H9 (cell line): ENCODE measurements around the gene ZBTB17. TPM values are rescaled to one million over a fixed set of nuclear protein-coding genes. Genes with fewer than 3 reads are reported as not detected.
"Not testable (repeated sequence)": the region's sequence is repeated elsewhere in the genome, so short reads cannot be mapped to it uniquely, and the experiment has no call there.

Experiments used
- DNase-seq: peaks from one replicate; pipeline ENCODE4 v3.0.0-alpha.2; 2017
- H2AFZ ChIP-seq: one replicate; pipeline ENCODE4 v1.6.1; 2013; ENCODE audit warnings: mild to moderate bottlenecking, low read length, control low read depth, moderate library complexity
- H2AK5ac ChIP-seq: 2 replicates; pipeline ENCODE4 v1.6.1; 2013; ENCODE audit warnings: low read length, control low read depth, mixed read lengths; ENCODE audit not compliant: insufficient read length
- H2BK120ac ChIP-seq: one replicate; pipeline ENCODE4 v1.6.1; 2013; ENCODE audit warnings: low read depth, mild to moderate bottlenecking, low read length, control low read depth, inconsistent platforms; ENCODE audit not compliant: poor library complexity, severe bottlenecking
- H2BK12ac ChIP-seq: 2 replicates; pipeline ENCODE4 v1.6.1; 2013; ENCODE audit warnings: low read length, control low read depth, mixed read lengths, low read depth; ENCODE audit not compliant: insufficient read length
- H2BK15ac ChIP-seq: 2 replicates; pipeline ENCODE4 v1.6.1; 2013; ENCODE audit warnings: low read depth, low read length, control low read depth
- H2BK20ac ChIP-seq: one replicate; pipeline ENCODE4 v1.6.1; 2013; ENCODE audit warnings: low read depth, mild to moderate bottlenecking, low read length, control low read depth, inconsistent platforms; ENCODE audit not compliant: poor library complexity, severe bottlenecking
- H2BK5ac ChIP-seq: 2 replicates; pipeline ENCODE4 v1.6.1; 2013; ENCODE audit warnings: low read length, control low read depth, mixed read lengths; ENCODE audit not compliant: insufficient read length
- H3K14ac ChIP-seq: 2 replicates; pipeline ENCODE4 v1.6.1; 2013; ENCODE audit warnings: low read length, control low read depth; ENCODE audit not compliant: insufficient read depth
- H3K18ac ChIP-seq: 2 replicates; pipeline ENCODE4 v1.6.1; 2013; ENCODE audit warnings: low read depth, mild to moderate bottlenecking, mixed read lengths, low read length, control low read depth; ENCODE audit not compliant: insufficient read length
- H3K23ac ChIP-seq: 2 replicates; pipeline ENCODE4 v1.6.1; 2013; ENCODE audit warnings: low read length, control low read depth, mixed read lengths, low read depth; ENCODE audit not compliant: insufficient read length
- H3K23me2 ChIP-seq: 2 replicates; pipeline ENCODE4 v1.6.1; 2013; ENCODE audit warnings: low read depth, mild to moderate bottlenecking, mixed read lengths, low read length, control low read depth; ENCODE audit not compliant: insufficient read length, poor library complexity, severe bottlenecking
- H3K27ac ChIP-seq: 2 replicates; pipeline ENCODE4 v1.5.1; 2013; ENCODE audit warnings: low read length, control low read depth, mixed read lengths, low read depth; ENCODE audit not compliant: insufficient read length
- H3K27me3 ChIP-seq: 2 replicates; pipeline ENCODE4 v1.6.1; 2013; ENCODE audit warnings: low read length, control low read depth, inconsistent platforms; ENCODE audit not compliant: insufficient read depth
- H3K4ac ChIP-seq: 2 replicates; pipeline ENCODE4 v1.6.1; 2013; ENCODE audit warnings: low read depth, mild to moderate bottlenecking, control low read depth, inconsistent platforms, low read length, moderate library complexity
- H3K4me1 ChIP-seq: 2 replicates; pipeline ENCODE4 v1.6.1; 2013; ENCODE audit warnings: low read length, control low read depth, inconsistent platforms; ENCODE audit not compliant: insufficient read depth
- H3K4me2 ChIP-seq: 2 replicates; pipeline ENCODE4 v1.6.1; 2013; ENCODE audit warnings: low read length, control low read depth, mixed read lengths; ENCODE audit not compliant: insufficient read length, insufficient read depth
- H3K56ac ChIP-seq: 2 replicates; pipeline ENCODE4 v1.6.1; 2013; ENCODE audit warnings: low read depth, mild to moderate bottlenecking, mixed read lengths, low read length, control low read depth; ENCODE audit not compliant: insufficient read length
- H3K79me1 ChIP-seq: 2 replicates; pipeline ENCODE4 v1.6.1; 2013; ENCODE audit warnings: low read depth, mild to moderate bottlenecking, moderate library complexity, low read length, control low read depth, inconsistent platforms; ENCODE audit not compliant: insufficient read depth, poor library complexity, severe bottlenecking
- H3K79me2 ChIP-seq: 2 replicates; pipeline ENCODE4 v1.6.1; 2013; ENCODE audit warnings: low read length, control low read depth, inconsistent platforms; ENCODE audit not compliant: insufficient read depth
- H3K9ac ChIP-seq: 2 replicates; pipeline ENCODE4 v1.6.1; 2013; ENCODE audit warnings: low read length, control low read depth, mixed read lengths; ENCODE audit not compliant: insufficient read length; ENCODE audit errors: extremely low read depth
- H3K9me3 ChIP-seq: one replicate; pipeline ENCODE4 v1.6.1; 2013; ENCODE audit warnings: low read depth, low read length, inconsistent platforms; ENCODE audit not compliant: control insufficient read depth
- H3T11ph ChIP-seq: one replicate; pipeline ENCODE4 v1.6.1; 2013; ENCODE audit warnings: mild to moderate bottlenecking, low read length, control low read depth, inconsistent platforms
- H4K20me1 ChIP-seq: one replicate; pipeline ENCODE4 v1.6.1; 2013; ENCODE audit not compliant: control insufficient read depth, insufficient read length, insufficient read depth
- H4K5ac ChIP-seq: 2 replicates; pipeline ENCODE4 v1.6.1; 2013; ENCODE audit warnings: low read depth, mild to moderate bottlenecking, mixed read lengths, low read length, control low read depth; ENCODE audit not compliant: insufficient read length
- H4K8ac ChIP-seq: replicated peaks from 2 replicates; pipeline ENCODE4 v1.6.1; 2013; ENCODE audit warnings: low read length, control low read depth, mixed read lengths, low read depth; ENCODE audit not compliant: insufficient read length
- H4K91ac ChIP-seq: 2 replicates; pipeline ENCODE4 v1.6.1; 2013; ENCODE audit warnings: low read depth, mild to moderate bottlenecking, moderate library complexity, mixed read lengths, low read length, control low read depth; ENCODE audit not compliant: insufficient read length
- H3K27ac Mint-ChIP-seq, 3 experiments: 2 replicates in 2 of 3; 3 replicates in 1 of 3; pipeline ENCODE4 v1.8.0; 2020 to 2021; ENCODE audit warnings: mixed read lengths in 3 of 3, mild to moderate bottlenecking in 1 of 3, moderate library complexity in 1 of 3
- H3K27me3 Mint-ChIP-seq: 2 replicates; pipeline ENCODE4 v1.8.0; 2021; ENCODE audit warnings: low read depth, mild to moderate bottlenecking, moderate library complexity, mixed read lengths
- H3K36me3 Mint-ChIP-seq, 3 experiments: 2 replicates in 2 of 3; 3 replicates in 1 of 3; pipeline ENCODE4 v1.8.0; 2020 to 2021; ENCODE audit warnings: low read depth in 3 of 3, mixed read lengths in 3 of 3; ENCODE audit not compliant: insufficient read depth in 1 of 3
- H3K4me1 Mint-ChIP-seq, 2 experiments: 2 replicates each; pipeline ENCODE4 v1.8.0; 2020; ENCODE audit warnings: mixed read lengths in 2 of 2
- H3K4me3 Mint-ChIP-seq, 2 experiments: 2 replicates in 1 of 2; 3 replicates in 1 of 2; pipeline ENCODE4 v1.8.0; 2020 to 2021; ENCODE audit warnings: mild to moderate bottlenecking in 2 of 2, mixed read lengths in 2 of 2, moderate library complexity in 1 of 2
- H3K9me3 Mint-ChIP-seq, 2 experiments: 2 replicates in 1 of 2; 3 replicates in 1 of 2; pipeline ENCODE4 v1.8.0; 2020; ENCODE audit warnings: mild to moderate bottlenecking in 2 of 2, mixed read lengths in 2 of 2, moderate library complexity in 1 of 2
- CTCF ChIP-seq: fragments of 200-600 bp; sonication (generic); conservative IDR thresholded peaks from 3 replicates; pipeline ENCODE4 v1.8.0; 2021; ENCODE audit warnings: antibody characterized with exemption, mild to moderate bottlenecking
- WGBS: extraction: QIAGEN DNeasy Blood & Tissue Kit; methylation state at CpG from one replicate; pipeline ENCODE4 v1.1.7; 2013; ENCODE audit warnings: missing lambda C conversion rate, low lambda C conversion rate, mixed read lengths; ENCODE audit not compliant: insufficient read length; ENCODE audit errors: extremely low coverage; 5-methylcytosine and 5-hydroxymethylcytosine counted together
- total RNA-seq: library from RNA; stranded (reverse); gene quantifications from 2 replicates; pipeline ENCODE4 v1.2.1, GENCODE V29; 2021

Gene ZBTB17
- total RNA-seq, 1 experiment from 2014 or later = 16.5 TPM

- H3K4ac ChIP-seq = no peak within 1 kb of the TSS
- no peak within 1 kb of the TSS for H2BK15ac ChIP-seq
- peaks cover 0 to 2% of the 10 kb centered on the region in 2 experiments; a peak in 1 of 5 replicates for H3K9me3 Mint-ChIP-seq
- no peaks in the 10 kb centered on the region for H3K79me2 ChIP-seq
- no peak within 1 kb of the TSS for H3K56ac ChIP-seq
- H2BK20ac ChIP-seq = no peak within 1 kb of the TSS
- H3K18ac ChIP-seq = no peak within 1 kb of the TSS
- H3K23me2 ChIP-seq = no peaks in the 10 kb centered on the region
- H3T11ph ChIP-seq = no peak within 1 kb of the TSS
- H3K27me3 ChIP-seq = no peaks in the 10 kb centered on the region
- no peak within 1 kb of the TSS for H3K9ac ChIP-seq
- H4K91ac ChIP-seq = no peak within 1 kb of the TSS
- H3K23ac ChIP-seq = no peak within 1 kb of the TSS
- no peak within 1 kb of the TSS for H2BK120ac ChIP-seq
- DNase-seq = no peak
- no peak within 1 kb of the TSS for H3K4me3 Mint-ChIP-seq
- H4K5ac ChIP-seq = no peak within 1 kb of the TSS
- no peak for TF ChIP-seq CTCF
- no peak within 1 kb of the TSS for H3K4me2 ChIP-seq
- H4K8ac ChIP-seq = no peak within 1 kb of the TSS
- H3K27ac ChIP-seq = no peak within 1 kb of the TSS
- peaks cover 10 to 28% of the 10 kb centered on the region in 2 experiments for H3K4me1 Mint-ChIP-seq
- peak within 1 kb of the TSS in 1 of 3 experiments; percentile 83; a peak in 1 of 7 replicates for H3K27ac Mint-ChIP-seq
- H3K27me3 Mint-ChIP-seq = peaks cover 60% of the 10 kb centered on the region
- H3K79me1 ChIP-seq = no peaks in the 10 kb centered on the region
- H2AK5ac ChIP-seq = no peak within 1 kb of the TSS
- no peaks in the 10 kb centered on the region for H4K20me1 ChIP-seq
- H2AFZ ChIP-seq = no peak within 1 kb of the TSS
- WGBS = no CpG with 5 or more reads among the region's 6 CpGs
- H2BK5ac ChIP-seq = no peak within 1 kb of the TSS
- no peak within 1 kb of the TSS for H2BK12ac ChIP-seq
- no peaks in the 10 kb centered on the region for H3K9me3 ChIP-seq
- H3K4me1 ChIP-seq = no peaks in the 10 kb centered on the region
- H3K14ac ChIP-seq = peak within 1 kb of the TSS; percentile 26; the same call in 1 of the 2 replicates
- H3K36me3 Mint-ChIP-seq = no peaks in the 10 kb centered on the region
These were observed 45.8 kb upstream of the ZBTB17 start, which contains the start of gene CLCNKA for GRCh38 chr1:16021681-16022080. Gene CLCNKA (plus strand): TSS chr1:16022036. CDS start chr1:16022620, 584 bp downstream.

- H3K27me3 Mint-ChIP-seq = peaks cover 58% of the 10 kb centered on the region
- not testable (repeated sequence) for H3K27ac Mint-ChIP-seq, H3K4me1 ChIP-seq, H3K79me2 ChIP-seq, H3K18ac ChIP-seq, H3K23me2 ChIP-seq, H2BK5ac ChIP-seq, H3K9me3 Mint-ChIP-seq, DNase-seq, H2BK12ac ChIP-seq, H2AFZ ChIP-seq, H4K91ac ChIP-seq, H3K4ac ChIP-seq, H3K79me1 ChIP-seq, H3T11ph ChIP-seq, H3K27me3 ChIP-seq, H2AK5ac ChIP-seq, H3K14ac ChIP-seq, H3K9me3 ChIP-seq, H3K9ac ChIP-seq, H4K5ac ChIP-seq, H3K4me3 Mint-ChIP-seq, H3K27ac ChIP-seq, H3K36me3 Mint-ChIP-seq, H3K56ac ChIP-seq, H3K4me2 ChIP-seq, H2BK15ac ChIP-seq, H2BK120ac ChIP-seq, H2BK20ac ChIP-seq, H3K23ac ChIP-seq, H4K20me1 ChIP-seq, H4K8ac ChIP-seq
- peaks cover 11 to 31% of the 10 kb centered on the region in 2 experiments for H3K4me1 Mint-ChIP-seq
- WGBS = no CpG with 5 or more reads among the region's 9 CpGs
These were observed 45.0 kb upstream of the ZBTB17 start for GRCh38 chr1:16020878-16021277.
